ENCODE measurements around the gene P2RY12.

Gene P2RY12

DNA sequence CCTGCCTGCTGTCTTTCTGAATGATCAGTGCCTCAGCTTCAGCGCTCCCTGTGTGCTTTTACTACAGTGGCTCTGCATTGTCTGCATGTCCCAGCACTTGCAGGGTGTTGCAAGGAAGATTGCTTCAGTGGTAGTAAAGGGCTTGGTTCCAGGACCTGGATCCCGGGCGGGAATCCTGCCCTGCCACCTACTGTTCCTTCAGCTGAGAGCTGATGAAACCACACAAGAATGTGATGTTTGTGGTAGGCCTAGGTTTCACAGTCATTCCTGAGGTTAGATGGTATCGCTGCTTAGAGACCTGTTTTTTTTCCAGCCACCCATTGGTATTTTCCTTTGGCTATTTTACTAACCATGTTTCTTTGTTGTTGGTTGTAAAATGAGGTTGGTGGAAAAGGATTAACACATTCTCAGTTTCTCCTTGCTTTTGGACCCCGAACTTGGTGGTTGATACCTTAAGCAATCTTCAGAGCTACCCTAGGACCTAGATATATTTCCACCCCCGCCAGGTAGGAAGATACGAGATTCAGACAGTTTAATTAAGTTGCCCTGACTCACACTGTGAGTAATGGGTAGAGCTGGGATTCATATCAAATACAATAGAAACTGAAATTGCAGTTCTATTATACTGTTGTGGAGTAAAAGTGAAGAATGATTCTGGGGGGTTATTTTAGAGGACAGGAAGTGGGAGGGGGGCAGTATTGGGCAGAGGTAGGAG, 79.3 kb downstream of the P2RY12 start:
- no peak for DNase-seq

DNA sequence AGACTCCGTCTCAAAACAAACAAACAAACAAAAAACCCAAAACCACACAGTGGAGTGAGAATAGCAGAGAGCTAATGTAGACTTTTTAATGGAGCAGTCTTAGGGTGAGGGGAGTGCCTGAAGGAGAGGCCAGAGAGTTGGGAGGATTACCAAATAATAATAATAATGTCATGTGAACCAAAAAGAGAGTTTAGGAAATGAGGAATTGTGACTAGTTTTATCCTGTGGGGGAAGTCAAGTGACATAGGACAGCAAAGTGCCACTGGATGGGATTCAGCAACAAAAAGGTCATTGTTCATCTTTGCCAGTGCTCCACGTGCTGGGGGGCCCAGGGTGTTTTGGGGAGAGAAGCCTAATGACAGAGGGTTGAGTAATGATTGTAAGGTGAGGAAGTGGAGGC, 80.8 kb downstream of the P2RY12 start:
- no peak for DNase-seq

DNA sequence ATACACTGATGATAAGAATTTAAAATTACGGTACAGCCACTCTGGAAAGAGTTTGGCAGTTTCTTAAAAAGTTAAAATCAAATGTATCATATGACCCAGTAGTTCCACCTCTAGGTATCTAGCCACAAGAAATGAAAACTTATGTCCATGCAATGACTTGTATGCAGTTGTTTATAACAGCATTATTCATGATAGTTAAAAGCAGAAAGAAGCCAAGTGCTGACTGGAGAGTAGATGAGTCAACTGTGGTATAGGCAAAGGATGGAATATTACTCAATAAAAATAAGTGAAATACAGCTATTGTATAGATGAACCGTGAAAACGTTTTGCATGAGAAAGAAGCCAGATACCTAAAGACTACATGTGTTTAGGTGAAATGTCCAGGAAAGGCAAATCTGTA, 82.8 kb downstream of the P2RY12 start:
- no peak for DNase-seq

DNA sequence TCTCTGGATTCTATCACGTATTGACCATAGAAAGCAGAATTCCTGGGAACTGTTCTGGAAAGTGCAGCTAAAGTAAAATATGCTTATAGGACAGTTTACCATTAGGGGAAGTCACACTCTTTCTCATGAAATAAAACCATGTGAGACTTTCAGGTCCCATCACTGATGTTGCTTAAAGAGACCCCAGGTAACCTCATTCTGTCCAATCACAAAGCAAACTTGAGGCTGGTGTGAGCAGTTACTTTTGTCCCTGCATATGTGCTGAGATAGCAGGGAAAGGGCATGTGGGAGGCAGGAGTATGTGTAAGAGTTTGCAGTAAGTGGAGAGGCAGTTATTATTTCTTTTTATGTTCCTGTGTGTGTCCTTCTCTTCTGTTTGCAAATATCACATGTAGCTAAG, 84.0 kb downstream of the P2RY12 start:
- DNase-seq: no peak

DNA sequence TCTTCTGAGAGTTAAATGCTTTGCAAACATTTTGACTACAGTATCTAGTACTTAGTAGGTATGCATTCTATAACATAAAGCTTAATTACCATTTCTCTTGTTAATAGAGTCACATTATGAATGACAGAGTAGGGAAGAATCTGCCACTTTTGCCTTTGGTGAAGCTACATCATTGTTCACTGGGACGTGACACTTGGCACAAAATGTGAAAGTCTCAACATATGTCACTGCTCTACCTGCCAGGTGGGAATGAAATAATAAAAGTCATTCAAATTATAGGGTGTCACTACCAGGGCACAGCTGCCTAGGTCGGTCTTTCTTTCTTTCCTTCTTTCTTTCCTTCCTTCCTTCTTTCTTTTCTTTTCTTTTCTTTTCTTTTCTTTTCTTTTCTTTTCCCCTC, 85.5 kb downstream of the P2RY12 start:
- DNase-seq: no peak

DNA sequence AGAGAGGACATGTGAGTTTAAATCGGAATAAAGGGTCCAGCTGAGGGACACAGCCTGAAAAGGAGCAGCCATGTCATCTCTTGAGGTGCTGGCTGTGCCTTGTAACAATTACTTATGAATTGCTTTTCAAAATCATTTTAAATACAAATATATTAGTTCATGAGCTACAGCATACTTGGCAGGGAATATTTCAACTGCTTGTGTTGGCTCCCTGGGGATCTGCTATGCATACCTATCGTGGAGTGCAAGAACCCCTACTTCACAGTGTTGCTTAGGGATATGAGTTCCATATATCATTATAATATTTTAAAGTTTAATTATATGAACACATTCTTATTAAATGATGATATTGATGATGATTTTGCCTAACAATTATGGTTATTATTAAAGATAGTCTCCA, 87.1 kb downstream of the P2RY12 start:
- DNase-seq: no peak

DNA sequence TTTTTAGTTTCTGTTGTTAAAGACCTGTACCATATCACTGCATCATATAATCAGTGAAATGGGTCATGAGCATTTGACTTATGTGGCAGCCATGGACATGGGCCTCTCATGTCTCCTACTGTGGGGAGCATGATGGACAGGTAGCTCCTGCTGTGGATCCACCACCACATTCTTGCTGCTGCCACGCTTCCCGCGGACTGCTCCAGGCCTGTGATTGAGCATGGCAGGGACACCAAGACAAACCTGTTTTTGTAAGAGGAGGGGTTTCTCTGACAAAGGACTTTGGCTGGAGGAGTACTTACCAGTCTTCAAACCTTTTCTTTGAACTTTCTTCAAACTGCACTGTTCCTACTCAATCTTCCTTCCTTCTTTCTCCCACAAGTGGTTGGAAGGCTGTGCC, 88.3 kb downstream of the P2RY12 start:
- no peak for DNase-seq

DNA sequence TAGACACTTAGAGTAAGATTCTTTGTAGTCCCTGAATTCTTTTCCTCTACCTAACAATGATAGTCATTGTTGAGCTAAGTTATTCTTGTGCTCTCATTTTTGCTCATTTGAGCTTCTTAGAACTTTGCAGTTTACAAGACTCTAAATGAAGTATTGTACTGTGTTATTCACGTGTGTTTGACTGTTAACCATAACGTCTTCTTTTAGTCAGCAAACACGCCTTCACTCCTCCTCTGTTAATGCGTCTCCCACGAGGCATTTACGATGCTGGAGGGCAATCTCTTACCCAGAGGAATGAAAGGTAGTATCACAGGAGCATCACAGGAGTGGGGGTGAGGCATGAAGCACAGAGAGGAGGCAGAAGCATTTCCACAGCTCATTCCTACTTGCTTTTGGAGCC, 91.4 kb downstream of the P2RY12 start:
- DNase-seq: no peak

DNA sequence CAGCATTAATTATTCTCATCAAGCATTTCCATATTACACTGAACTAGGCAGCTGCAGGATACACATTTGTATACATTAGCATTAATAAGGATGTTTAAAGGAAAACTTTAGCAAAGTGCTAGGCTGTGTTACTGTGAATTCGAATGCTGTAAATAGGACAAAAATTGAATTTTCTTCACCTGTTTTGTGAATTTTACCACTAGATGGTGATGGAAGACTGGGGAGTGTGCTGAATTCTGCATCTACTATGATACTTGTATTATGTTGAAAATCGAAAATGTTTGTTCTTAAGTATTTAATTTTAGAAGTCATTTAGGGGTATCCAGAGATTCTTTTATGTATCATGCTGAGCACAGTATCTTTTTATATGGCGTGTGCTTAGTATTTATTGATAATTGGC, 93.9 kb downstream of the P2RY12 start:
- DNase-seq: no peak

DNA sequence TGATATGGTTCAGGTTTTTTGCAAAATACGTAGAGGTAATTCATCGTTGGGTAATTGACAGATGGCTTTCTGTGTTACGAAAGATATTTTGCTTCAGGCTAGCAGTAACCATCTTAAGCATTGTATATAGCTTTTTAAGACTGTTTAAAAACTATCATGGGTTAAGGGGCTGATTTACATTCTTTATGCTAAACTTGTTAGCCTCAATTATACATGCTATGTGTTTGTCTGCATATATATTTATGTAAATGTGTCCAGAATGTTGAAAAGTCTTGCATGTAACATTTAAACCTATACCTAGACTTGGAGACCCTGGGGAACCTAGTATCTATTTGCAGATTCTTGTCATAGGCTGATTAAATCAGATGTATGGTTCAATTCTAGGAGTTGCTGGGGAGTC, 95.1 kb downstream of the P2RY12 start:
- DNase-seq: no peak

Measured in DMS79 (cell line).